Neural cell (in vitro differentiated cells): ENCODE data around the gene ADARB2. TPM values are rescaled to one million over a fixed set of nuclear protein-coding genes. Genes with fewer than 3 reads are reported as not detected.

Experiments used
- H2AFZ ChIP-seq: fragments of 200-600, 300-800 bp; sonication (generic), shearing (Covaris generic); 2 replicates; pipeline ENCODE4 v1.6.0; 2014; ENCODE audit warnings: low read depth, mild to moderate bottlenecking, antibody characterized with exemption, low read length, moderate library complexity
- H3F3A ChIP-seq: fragments of 200-600 bp; shearing (Covaris generic); 2 replicates; pipeline ENCODE4 v1.6.1; 2016; ENCODE audit warnings: mild to moderate bottlenecking, moderate library complexity, mixed read lengths, antibody characterized with exemption, low read length; ENCODE audit not compliant: insufficient read depth, poor library complexity, severe bottlenecking
- H3K27ac ChIP-seq: fragments of 200-600, 300-800 bp; sonication (generic), shearing (Covaris generic); 2 replicates; pipeline ENCODE4 v1.5.1; 2014; ENCODE audit warnings: mild to moderate bottlenecking, low read length, moderate library complexity
- H3K27me3 ChIP-seq: fragments of 300-800, 200-600 bp; sonication (generic), shearing (Covaris generic); 2 replicates; pipeline ENCODE4 v1.6.0; 2014; ENCODE audit warnings: mild to moderate bottlenecking, low read depth, low read length, moderate library complexity; ENCODE audit not compliant: insufficient read depth
- H3K36me3 ChIP-seq: fragments of 300-800, 200-600 bp; sonication (generic), shearing (Covaris generic); 2 replicates; pipeline ENCODE4 v1.5.1; 2014; ENCODE audit warnings: mild to moderate bottlenecking, antibody characterized with exemption, low read length, moderate library complexity; ENCODE audit not compliant: insufficient read depth
- H3K4me2 ChIP-seq: fragments of 300-800, 200-600 bp; sonication (generic), shearing (Covaris generic); 2 replicates; pipeline ENCODE4 v1.6.0; 2014; ENCODE audit warnings: mild to moderate bottlenecking, low read length
- H3K4me3 ChIP-seq: fragments of 300-800, 200-600 bp; sonication (generic), shearing (Covaris generic); 2 replicates; pipeline ENCODE4 v1.5.1; 2014; ENCODE audit warnings: mild to moderate bottlenecking, low read length, moderate library complexity
- H3K79me2 ChIP-seq: fragments of 200-600 bp; shearing (Covaris generic); replicated peaks from 2 replicates; pipeline ENCODE4 v1.6.0; 2014; ENCODE audit warnings: mild to moderate bottlenecking, low read length, moderate library complexity; ENCODE audit not compliant: insufficient read depth
- H3K9ac ChIP-seq: fragments of 300-800, 200-600 bp; sonication (generic), shearing (Covaris generic); 2 replicates; pipeline ENCODE4 v1.6.1; 2016; ENCODE audit warnings: mild to moderate bottlenecking, low read length, mixed read lengths
- H3K9me2 ChIP-seq: fragments of 200-600 bp; shearing (Covaris generic); 2 replicates; pipeline ENCODE4 v1.6.1; 2016; ENCODE audit warnings: mild to moderate bottlenecking, low read length, mixed read lengths; ENCODE audit not compliant: insufficient read depth
- H3K9me3 ChIP-seq: fragments of 200-600, 300-800 bp; sonication (generic), shearing (Covaris generic); 2 replicates; pipeline ENCODE4 v1.6.1; 2016; ENCODE audit warnings: mild to moderate bottlenecking, mixed run types, low read length, moderate library complexity, mixed read lengths
- H4K20me1 ChIP-seq: fragments of 200-600 bp; shearing (Covaris generic); 2 replicates; pipeline ENCODE4 v1.6.1; 2016; ENCODE audit warnings: mild to moderate bottlenecking, mixed run types; ENCODE audit not compliant: insufficient read depth
- CTCF ChIP-seq: fragments of 450-650 bp; IDR thresholded peaks from 2 replicates; pipeline ENCODE4 v1.5.1; 2014; ENCODE audit warnings: antibody characterized with exemption, mild to moderate bottlenecking, moderate library complexity; ENCODE audit not compliant: poor library complexity, severe bottlenecking
- EP300 ChIP-seq: fragments of 450-650 bp; conservative IDR thresholded peaks from 2 replicates; pipeline ENCODE4 v1.6.1; 2014; ENCODE audit warnings: antibody characterized with exemption, mild to moderate bottlenecking, moderate library complexity; ENCODE audit not compliant: poor library complexity, severe bottlenecking
- EZH2 ChIP-seq: fragments of 200-600, 300-800 bp; shearing (Covaris generic), sonication (generic); IDR thresholded peaks from 2 replicates; pipeline ENCODE4 v1.6.1; 2014; ENCODE audit warnings: antibody characterized with exemption, low read length, borderline replicate concordance, mild to moderate bottlenecking; ENCODE audit not compliant: insufficient read depth, poor library complexity, severe bottlenecking
- MXI1 ChIP-seq: fragments of 450-650 bp; conservative IDR thresholded peaks from 2 replicates; pipeline ENCODE4 v1.6.1; 2014; ENCODE audit warnings: antibody characterized with exemption, mild to moderate bottlenecking; ENCODE audit not compliant: poor library complexity, severe bottlenecking
- POLR2AphosphoS5 ChIP-seq: IDR thresholded peaks from 2 replicates; pipeline ENCODE4 v1.6.1; 2012
- RAD21 ChIP-seq: fragments of 450-650 bp; conservative IDR thresholded peaks from 2 replicates; pipeline ENCODE4 v1.6.1; 2014; ENCODE audit warnings: antibody characterized with exemption, mild to moderate bottlenecking, moderate library complexity
- REST ChIP-seq: IDR thresholded peaks from 2 replicates; pipeline ENCODE4 v1.6.1; 2012; ENCODE audit warnings: borderline replicate concordance
- SMC3 ChIP-seq: fragments of 450-650 bp; conservative IDR thresholded peaks from 2 replicates; pipeline ENCODE4 v1.6.1; 2014; ENCODE audit warnings: antibody characterized with exemption, mild to moderate bottlenecking, moderate library complexity; ENCODE audit not compliant: poor library complexity
- TAF1 ChIP-seq: IDR thresholded peaks from 2 replicates; pipeline ENCODE4 v1.6.1; 2012; ENCODE audit warnings: low read depth
- polyA plus RNA-seq: library from polyadenylated mRNA; depleted of rRNA; stranded (reverse); fragments of >200 nt; gene quantifications from 2 replicates; pipeline ENCODE4 v1.2.3, GENCODE V29; 2014

ADARB2 gene
- polyA plus RNA-seq, 1 donor from 2014 or later = 3.6 TPM

GRCh38 chr10:1724921-1725488, 12.3 kb downstream of the ADARB2 start:
- H2AFZ ChIP-seq = no peak overlapping the region
- no peak overlapping the region for H3K9ac ChIP-seq
- H3K27ac ChIP-seq = no peak overlapping the region
- no peaks in the 10 kb centered on the region for H3K27me3 ChIP-seq
- H3K36me3 ChIP-seq = no peaks in the 10 kb centered on the region
- no peaks in the 10 kb centered on the region for H3K9me3 ChIP-seq
- H3K4me2 ChIP-seq = no peak overlapping the region
- no peaks in the 10 kb centered on the region for H3K9me2 ChIP-seq
- no peaks in the 10 kb centered on the region for H3K79me2 ChIP-seq
- no peak overlapping the region for H3K4me3 ChIP-seq
- H3F3A ChIP-seq = peaks cover 4% of the 10 kb centered on the region
- no peaks in the 10 kb centered on the region for H4K20me1 ChIP-seq
- TF ChIP-seq RAD21 (no peak), EZH2 (no peak), MXI1 (no peak), SMC3 (no peak), TAF1 (no peak), EP300 (no peak), CTCF (no peak), REST (no peak), POLR2AphosphoS5 (no peak)

DNA sequence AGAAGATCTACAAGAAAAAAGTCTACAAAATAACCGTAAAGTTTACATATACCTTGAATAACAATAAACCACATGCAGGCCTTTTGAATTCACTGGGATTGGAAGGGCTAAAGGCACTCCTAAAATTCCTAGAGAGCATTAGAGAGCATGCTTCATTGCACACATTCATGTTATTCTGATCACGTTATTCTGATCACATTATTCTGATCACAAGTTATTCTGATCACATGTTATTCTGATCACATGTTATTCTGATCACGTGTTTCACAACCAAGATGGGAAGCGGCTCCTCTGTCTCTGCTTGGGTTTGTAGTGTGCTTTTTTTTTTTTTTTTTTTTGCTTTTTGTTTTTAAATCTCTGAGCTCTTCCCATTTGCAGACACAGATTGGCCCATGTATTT, 20.5 kb downstream of the ADARB2 start:
- Histone ChIP-seq H3K27me3 (no peaks in the 10 kb centered on the region), H3K4me3 (no peak overlapping the region), H3K9me2 (no peaks in the 10 kb centered on the region), H3K79me2 (no peaks in the 10 kb centered on the region), H3K27ac (no peak overlapping the region), H3F3A (no peaks in the 10 kb centered on the region), H4K20me1 (no peaks in the 10 kb centered on the region), H2AFZ (no peak overlapping the region), H3K4me2 (no peak overlapping the region), H3K36me3 (no peaks in the 10 kb centered on the region), H3K9me3 (no peaks in the 10 kb centered on the region), H3K9ac (no peak overlapping the region)
- TF ChIP-seq CTCF (no peak), RAD21 (no peak), EP300 (no peak), SMC3 (no peak), EZH2 (no peak)
